GM12878 (cell line): Measurements from ENCODE around the gene SEC24D. TPM values are rescaled to one million over a fixed set of nuclear protein-coding genes. Genes with fewer than 3 reads are reported as not detected.

Experiments used
- CBX5 ChIP-seq: sonication (generic); IDR thresholded peaks from 2 replicates; pipeline ENCODE4 v1.6.1; 2016; ENCODE audit warnings: low read depth, moderate library complexity, mild to moderate bottlenecking, inconsistent platforms
- GATAD2B ChIP-seq: fragments of 450-650 bp; conservative IDR thresholded peaks from 2 replicates; pipeline ENCODE4 v1.6.1; 2017; ENCODE audit warnings: low read depth, mild to moderate bottlenecking, moderate library complexity
- HSF1 ChIP-seq: fragments of 150-350 bp; IDR thresholded peaks from 2 replicates; pipeline ENCODE4 v1.6.1; 2014; ENCODE audit warnings: mild to moderate bottlenecking, low read depth, low read length
- IRF3 ChIP-seq: fragments of 450-650 bp; IDR thresholded peaks from 2 replicates; pipeline ENCODE4 v1.6.1; 2014; ENCODE audit warnings: mild to moderate bottlenecking
- JUNB ChIP-seq: IDR thresholded peaks from 2 replicates; pipeline ENCODE4 v1.6.1; 2016; ENCODE audit warnings: antibody characterized with exemption, mild to moderate bottlenecking
- MXI1 ChIP-seq: fragments of 150-350 bp; IDR thresholded peaks from 2 replicates; pipeline ENCODE4 v1.6.1; 2011; ENCODE audit warnings: low read depth, mild to moderate bottlenecking, inconsistent platforms, low read length, improper control_type of control experiment
- NFYA ChIP-seq: IDR thresholded peaks from 2 replicates; pipeline ENCODE4 v1.6.1; 2011; ENCODE audit warnings: low read depth, mild to moderate bottlenecking, low read length, improper control_type of control experiment, borderline replicate concordance
- SIX5 ChIP-seq: IDR thresholded peaks from 2 replicates; pipeline ENCODE4 v1.6.1; 2011; ENCODE audit warnings: mild to moderate bottlenecking, low read depth, low read length, moderate library complexity; ENCODE audit not compliant: severe bottlenecking
- USF1 ChIP-seq: IDR thresholded peaks from 2 replicates; pipeline ENCODE4 v1.6.1; 2011; ENCODE audit warnings: borderline replicate concordance, low read depth, mild to moderate bottlenecking, moderate library complexity, mixed read lengths, low read length; ENCODE audit not compliant: insufficient read depth; ENCODE audit errors: extremely low read length
- ZBTB11 ChIP-seq: fragments of 450-650 bp; formaldehyde crosslinking; IDR thresholded peaks from 2 replicates; pipeline ENCODE4 v1.5.0; 2022; ENCODE audit warnings: mild to moderate bottlenecking, missing genetic modification characterization
- ZNF592 ChIP-seq: fragments of 450-650 bp; IDR thresholded peaks from 2 replicates; pipeline ENCODE4 v1.6.1; 2017; ENCODE audit warnings: mild to moderate bottlenecking, moderate library complexity
- polyA plus RNA-seq, 11 experiments: library from polyadenylated mRNA; depleted of rRNA in 4 of 11; unstranded in 6 of 11; stranded (reverse) in 5 of 11; fragments of >200 nt; fragmentation: Nextera tagmentation in 4 of 11; fragmentation: Illumina TruSeq in 1 of 11; extraction: Ambion mirVana in 4 of 11; extraction: Trizol in 1 of 11; gene quantifications; 1 replicate in 1 of 11; 2 replicates in 10 of 11; pipeline versions ENCODE4 v1.2.1 to v1.2.3, GENCODE V29; 2011 to 2016; ENCODE audit warnings: inconsistent platforms in 2 of 11, missing spikeins in 2 of 11, low read depth in 1 of 11
- total RNA-seq, 4 experiments: library from RNA; depleted of rRNA in 3 of 4; stranded (reverse); fragments of >200 nt in 3 of 4; fragmentation: Illumina TruSeq in 1 of 4; extraction: Trizol in 1 of 4; gene quantifications; 2 replicates each; pipeline versions ENCODE4 v1.2.1 to v1.2.3, GENCODE V29; 2013 to 2021

The SEC24D gene
- total and polyA plus RNA-seq, 10 of the 15 experiments (the other 5 are each of a cell fraction or from before 2014, with no cell fraction given), result 12.8 to 61.9 (median 25.6) TPM

- TF ChIP-seq HSF1, result no peak
- no peak for TF ChIP-seq SIX5
- no peak for TF ChIP-seq ZBTB11 (CRISPR knock-in tag)
- no peak for TF ChIP-seq USF1
- no peak for TF ChIP-seq MXI1
- TF ChIP-seq ZNF592, result no peak
- TF ChIP-seq GATAD2B, result no peak
- TF ChIP-seq JUNB, result no peak
- TF ChIP-seq IRF3, result no peak
- no peak for TF ChIP-seq CBX5
- no peak for TF ChIP-seq NFYA
Measured at GRCh38 chr4:118872181-118872580, 36.3 kb upstream of the SEC24D start (continued).
